GM23338 (cell line): ENCODE measurements around the gene PIP4K2B. TPM values are rescaled to one million over a fixed set of nuclear protein-coding genes. Genes with fewer than 3 reads are reported as not detected.

Experiments
- ATAC-seq: fragments of 200-7000 bp; cut with Tn5 transposase; 3 replicates; pipeline ENCODE4 v1.9.1; 2020
- DNase-seq: peaks from one replicate; pipeline ENCODE4 v3.0.0-alpha.2; 2015; ENCODE audit warnings: low spot score
- H2AFZ ChIP-seq: fragments of 200-600 bp; sonication (generic); 2 replicates; pipeline ENCODE4 v1.8.0; 2016; ENCODE audit warnings: antibody characterized with exemption, mild to moderate bottlenecking, moderate library complexity
- H3F3A ChIP-seq: fragments of 200-600 bp; sonication (generic); replicated peaks from 2 replicates; pipeline ENCODE4 v1.8.0; 2017; ENCODE audit warnings: antibody characterized with exemption, mixed run types, low read depth
- H3K27ac ChIP-seq: fragments of 200-600 bp; sonication (generic); 2 replicates; pipeline ENCODE4 v1.6.1; 2016; ENCODE audit warnings: low read depth
- H3K27me3 ChIP-seq: fragments of 200-600 bp; sonication (generic); 2 replicates; pipeline ENCODE4 v1.8.0; 2016; ENCODE audit warnings: mild to moderate bottlenecking, mixed run types, moderate library complexity; ENCODE audit not compliant: insufficient read depth
- H3K36me3 ChIP-seq: fragments of 200-600 bp; sonication (generic); 2 replicates; pipeline ENCODE4 v1.8.0; 2016; ENCODE audit warnings: mild to moderate bottlenecking; ENCODE audit not compliant: insufficient read depth
- H3K4me1 ChIP-seq: fragments of 200-600 bp; sonication (generic); 2 replicates; pipeline ENCODE4 v1.8.0; 2016; ENCODE audit warnings: mild to moderate bottlenecking, moderate library complexity; ENCODE audit not compliant: insufficient read depth
- H3K4me2 ChIP-seq: fragments of 200-600 bp; sonication (generic); 2 replicates; pipeline ENCODE4 v1.7.1; 2017; ENCODE audit warnings: mixed run types
- H3K4me3 ChIP-seq: fragments of 200-600 bp; sonication (generic); 2 replicates; pipeline ENCODE4 v1.6.1; 2016; ENCODE audit warnings: mixed run types
- H3K79me2 ChIP-seq: fragments of 200-600 bp; sonication (generic); replicated peaks from 2 replicates; pipeline ENCODE4 v1.8.0; 2017; ENCODE audit warnings: mild to moderate bottlenecking; ENCODE audit not compliant: insufficient read depth
- H3K9me2 ChIP-seq: fragments of 200-600 bp; sonication (generic); 2 replicates; pipeline ENCODE4 v1.8.0; 2017; ENCODE audit not compliant: insufficient read depth
- H4K20me1 ChIP-seq: fragments of 200-600 bp; sonication (generic); replicated peaks from 2 replicates; pipeline ENCODE4 v1.8.0; 2017; ENCODE audit warnings: mild to moderate bottlenecking; ENCODE audit not compliant: insufficient read depth
- H3K27ac Mint-ChIP-seq: 2 replicates; pipeline ENCODE4 v1.8.0; 2020; ENCODE audit warnings: inconsistent platforms, mild to moderate bottlenecking, moderate library complexity, mixed read lengths
- H3K27me3 Mint-ChIP-seq: 3 replicates; pipeline ENCODE4 v1.8.0; 2022; ENCODE audit warnings: low read depth, mild to moderate bottlenecking, moderate library complexity, mixed read lengths, inconsistent platforms; ENCODE audit not compliant: insufficient read depth, poor library complexity
- H3K36me3 Mint-ChIP-seq: 3 replicates; pipeline ENCODE4 v1.8.0; 2021; ENCODE audit warnings: low read depth, mild to moderate bottlenecking, inconsistent platforms, moderate library complexity, mixed read lengths
- H3K4me1 Mint-ChIP-seq: 3 replicates; pipeline ENCODE4 v1.8.0; 2020; ENCODE audit warnings: mild to moderate bottlenecking, inconsistent platforms, mixed read lengths
- H3K4me3 Mint-ChIP-seq: 3 replicates; pipeline ENCODE4 v1.8.0; 2021; ENCODE audit warnings: moderate library complexity, mild to moderate bottlenecking, inconsistent platforms, mixed read lengths
- H3K9me3 Mint-ChIP-seq: 3 replicates; pipeline ENCODE4 v1.8.0; 2020; ENCODE audit warnings: moderate library complexity, mild to moderate bottlenecking, inconsistent platforms, mixed read lengths
- EZH2phosphoT487 ChIP-seq: fragments of 200-600 bp; sonication (generic); IDR thresholded peaks from one replicate; pipeline ENCODE4 v1.8.1; 2018; ENCODE audit warnings: antibody characterized with exemption; ENCODE audit not compliant: unreplicated experiment
- JUNB ChIP-seq: IDR thresholded peaks from one replicate; pipeline ENCODE4 v1.6.1; 2016; ENCODE audit warnings: antibody characterized with exemption; ENCODE audit not compliant: unreplicated experiment
- NANOG ChIP-seq: IDR thresholded peaks from 2 replicates; pipeline ENCODE4 v1.6.1; 2016; ENCODE audit warnings: antibody characterized with exemption, borderline replicate concordance
- POLR2AphosphoS5 ChIP-seq: IDR thresholded peaks from 2 replicates; pipeline ENCODE4 v1.6.1; 2016; ENCODE audit warnings: antibody characterized with exemption, low read depth
- REST ChIP-seq: IDR thresholded peaks from one replicate; pipeline ENCODE4 v1.6.1; 2018; ENCODE audit warnings: antibody characterized with exemption; ENCODE audit not compliant: unreplicated experiment
- STAT1 ChIP-seq: IDR thresholded peaks from one replicate; pipeline ENCODE4 v1.6.1; 2016; ENCODE audit warnings: antibody characterized with exemption; ENCODE audit not compliant: unreplicated experiment
- ZNF114 ChIP-seq: fragments of 250-450 bp; sonication (Bioruptor Pico); IDR thresholded peaks from 2 replicates; pipeline ENCODE4 v1.5.0; 2020; ENCODE audit warnings: mild to moderate bottlenecking, moderate library complexity
- polyA plus RNA-seq: library from polyadenylated mRNA; unstranded; fragments of >200 nt; fragmentation: Nextera tagmentation; extraction: Ambion mirVana; gene quantifications from 2 replicates; pipeline ENCODE4 v1.2.1, GENCODE V29; 2016
- total RNA-seq: library from RNA; depleted of rRNA; stranded (reverse); fragments of >200 nt; shearing (Covaris generic); gene quantifications from 2 replicates; pipeline ENCODE4 v1.2.3, GENCODE V29; 2014
- TF ChIP-seq, protein P1 (sequence below), 2 experiments: fragments of 200-600 bp in 1 of 2; sonication (generic) in 1 of 2; conservative IDR thresholded peaks; 2 replicates each; pipeline versions ENCODE4 v1.5.1 to v1.6.1; 2016 to 2017; ENCODE audit warnings: antibody characterized with exemption in 2 of 2, low read depth in 2 of 2, mild to moderate bottlenecking in 2 of 2, moderate library complexity in 1 of 2

The PIP4K2B gene
- total and polyA plus RNA-seq, 2 experiments from 2014 or later: 9.5 to 43.4 TPM

DNA sequence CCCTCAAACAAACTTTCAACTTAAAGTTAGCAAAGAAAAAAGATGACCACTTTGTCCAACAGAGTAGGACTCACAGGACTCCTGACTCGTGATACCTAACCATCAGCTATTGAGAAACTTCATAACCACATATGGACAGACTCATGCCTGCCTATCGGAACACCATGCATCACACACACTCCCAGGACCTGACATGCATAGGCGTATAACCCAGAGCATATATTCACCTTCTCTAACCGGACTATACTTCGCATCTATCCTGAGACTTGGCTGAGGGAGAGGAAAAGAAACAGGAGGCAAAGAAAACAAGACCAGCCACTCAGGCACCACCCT lies 2.2 kb downstream of the PIP4K2B start:
- H3K4me3 Mint-ChIP-seq: peak overlapping the region; percentile 25
- peaks cover 23% of the 10 kb centered on the region for H3K4me1 Mint-ChIP-seq
- 0 out of 2 replicates have a peak overlapping the region, but pooled peaks have one; percentile 12 for H3K27ac Mint-ChIP-seq
- Histone ChIP-seq H4K20me1 (peaks cover 29% of the 10 kb centered on the region), H3K27ac (no peak overlapping the region), H3K4me2 (peak overlapping the region; percentile 98; the same call in 1 of the 2 replicates), H3K27me3 (no peaks in the 10 kb centered on the region), H3K79me2 (peaks cover 66% of the 10 kb centered on the region), H3F3A (peaks cover 10% of the 10 kb centered on the region; the same call in 1 of the 2 replicates), H3K36me3 (peaks cover 12% of the 10 kb centered on the region; the same call in 1 of the 2 replicates), H2AFZ (no peak overlapping the region), H3K4me3 (no peak overlapping the region; the same call in 1 of the 2 replicates), H3K4me1 (peaks cover 16% of the 10 kb centered on the region), H3K9me2 (no peaks in the 10 kb centered on the region)
- no peak for DNase-seq
- peaks cover 52% of the 10 kb centered on the region for H3K36me3 Mint-ChIP-seq
- TF ChIP-seq STAT1: no peak
- peaks cover 2% of the 10 kb centered on the region; the same call in 2 of the 3 replicates for H3K9me3 Mint-ChIP-seq
- H3K27me3 Mint-ChIP-seq: peaks cover 4% of the 10 kb centered on the region
- no peak for ATAC-seq

DNA sequence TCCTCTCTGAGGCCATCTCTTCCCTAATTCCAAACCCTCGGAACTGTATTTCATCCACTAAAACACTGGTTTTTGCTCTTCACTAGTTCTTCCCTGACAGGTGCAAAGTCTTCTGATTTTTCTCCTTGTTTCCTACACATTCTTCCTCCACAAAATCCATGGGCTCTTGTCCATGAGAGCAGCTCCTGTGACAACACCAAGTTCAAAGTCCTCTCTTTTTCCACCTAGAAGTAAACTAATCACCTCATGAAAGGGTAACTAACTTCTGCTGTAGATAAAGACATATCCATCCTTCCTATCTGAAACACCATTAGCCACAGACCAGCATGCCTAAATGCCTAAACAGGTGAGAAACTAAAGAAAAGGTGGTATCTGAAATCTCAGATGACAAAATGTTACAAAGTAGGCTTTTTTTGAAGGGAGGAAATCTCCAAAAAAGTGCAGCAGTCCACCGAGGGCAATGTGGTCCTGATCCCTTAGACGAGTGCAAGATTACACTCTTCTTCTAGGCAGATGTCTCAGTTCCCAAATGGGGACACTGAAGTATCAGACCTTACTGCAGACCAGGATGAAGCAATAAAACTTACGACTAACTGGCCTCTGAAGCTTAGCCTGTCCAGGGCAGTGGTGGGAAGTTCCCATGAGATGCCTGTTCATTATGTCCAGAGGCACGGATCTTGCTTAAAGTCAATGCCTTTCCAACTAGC lies 2.8 kb downstream of the PIP4K2B start:
- Histone ChIP-seq H3K9me2 (no peaks in the 10 kb centered on the region), H3K27me3 (no peaks in the 10 kb centered on the region), H3K4me3 (no peak overlapping the region), H4K20me1 (peaks cover 29% of the 10 kb centered on the region), H3K27ac (no peak overlapping the region), H3K36me3 (peaks cover 7% of the 10 kb centered on the region; the same call in 1 of the 2 replicates), H2AFZ (no peak overlapping the region), H3K4me2 (no peak overlapping the region), H3K4me1 (peaks cover 16% of the 10 kb centered on the region), H3K79me2 (peaks cover 71% of the 10 kb centered on the region), H3F3A (peaks cover 10% of the 10 kb centered on the region; the same call in 1 of the 2 replicates)
- H3K27ac Mint-ChIP-seq: 0 out of 2 replicates have a peak overlapping the region, but pooled peaks have one; percentile 12
- no peak for ATAC-seq
- H3K4me1 Mint-ChIP-seq: peaks cover 23% of the 10 kb centered on the region
- peak overlapping the region; percentile 25; the same call in 2 of the 3 replicates for H3K4me3 Mint-ChIP-seq
- peaks cover 47% of the 10 kb centered on the region for H3K36me3 Mint-ChIP-seq
- DNase-seq: no peak
- TF ChIP-seq, protein P1, sequence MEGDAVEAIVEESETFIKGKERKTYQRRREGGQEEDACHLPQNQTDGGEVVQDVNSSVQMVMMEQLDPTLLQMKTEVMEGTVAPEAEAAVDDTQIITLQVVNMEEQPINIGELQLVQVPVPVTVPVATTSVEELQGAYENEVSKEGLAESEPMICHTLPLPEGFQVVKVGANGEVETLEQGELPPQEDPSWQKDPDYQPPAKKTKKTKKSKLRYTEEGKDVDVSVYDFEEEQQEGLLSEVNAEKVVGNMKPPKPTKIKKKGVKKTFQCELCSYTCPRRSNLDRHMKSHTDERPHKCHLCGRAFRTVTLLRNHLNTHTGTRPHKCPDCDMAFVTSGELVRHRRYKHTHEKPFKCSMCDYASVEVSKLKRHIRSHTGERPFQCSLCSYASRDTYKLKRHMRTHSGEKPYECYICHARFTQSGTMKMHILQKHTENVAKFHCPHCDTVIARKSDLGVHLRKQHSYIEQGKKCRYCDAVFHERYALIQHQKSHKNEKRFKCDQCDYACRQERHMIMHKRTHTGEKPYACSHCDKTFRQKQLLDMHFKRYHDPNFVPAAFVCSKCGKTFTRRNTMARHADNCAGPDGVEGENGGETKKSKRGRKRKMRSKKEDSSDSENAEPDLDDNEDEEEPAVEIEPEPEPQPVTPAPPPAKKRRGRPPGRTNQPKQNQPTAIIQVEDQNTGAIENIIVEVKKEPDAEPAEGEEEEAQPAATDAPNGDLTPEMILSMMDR (conservative IDR thresholded peaks at IDR 0.05; ENCODE audit: low read depth in 2 of 2): no peak
- no peak for TF ChIP-seq NANOG
- TF ChIP-seq POLR2AphosphoS5: no peak
- no peak for TF ChIP-seq ZNF114
- H3K27me3 Mint-ChIP-seq: peaks cover 4% of the 10 kb centered on the region
- H3K9me3 Mint-ChIP-seq: peaks cover 2% of the 10 kb centered on the region; the same call in 2 of the 3 replicates

- peaks cover 2% of the 10 kb centered on the region; the same call in 2 of the 3 replicates for H3K9me3 Mint-ChIP-seq
- no peak overlapping the region for H3K27ac Mint-ChIP-seq
- Histone ChIP-seq H3K36me3 (no peaks in the 10 kb centered on the region), H3K9me2 (no peaks in the 10 kb centered on the region), H2AFZ (no peak overlapping the region), H3K79me2 (peaks cover 92% of the 10 kb centered on the region), H3K4me2 (no peak overlapping the region), H3F3A (peaks cover 10% of the 10 kb centered on the region; the same call in 1 of the 2 replicates), H3K27me3 (no peaks in the 10 kb centered on the region), H3K27ac (no peak overlapping the region), H3K4me1 (peaks cover 25% of the 10 kb centered on the region), H3K4me3 (no peak overlapping the region), H4K20me1 (peaks cover 29% of the 10 kb centered on the region)
- H3K4me1 Mint-ChIP-seq: peaks cover 33% of the 10 kb centered on the region
- peaks cover 34% of the 10 kb centered on the region for H3K36me3 Mint-ChIP-seq
- no peak for ATAC-seq
- TF ChIP-seq, protein P1 (conservative IDR thresholded peaks at IDR 0.05; ENCODE audit: low read depth in 2 of 2): no peak
- no peak for TF ChIP-seq JUNB
- TF ChIP-seq EZH2phosphoT487: no peak
- TF ChIP-seq ZNF114: no peak
- TF ChIP-seq REST: no peak
- DNase-seq: no peak
- no peak overlapping the region for H3K4me3 Mint-ChIP-seq
- H3K27me3 Mint-ChIP-seq: peaks cover 7% of the 10 kb centered on the region
These were observed 5.1 kb downstream of the PIP4K2B start for GRCh38 chr17:38794221-38794620.
